ENCODE results near the gene FREM2. TPM values are rescaled to one million over a fixed set of nuclear protein-coding genes. Genes with fewer than 3 reads are reported as not detected.

The FREM2 gene
- total RNA-seq, 4 donors from 2014 or later = 10.8 to 18.0 (median 12.7) TPM

GRCh38 chr13:38755793-38756192 lies 68.9 kb downstream of the FREM2 start:
- 89 to 94% methylated on average over 2 of the region's 2 CpGs for WGBS, 2 donors
- TF ChIP-seq EP300 (IDR thresholded peaks at IDR 0.05) (no peak), POLR2A (IDR thresholded peaks at IDR 0.05) (no peak)
- TF ChIP-seq, protein P1, sequence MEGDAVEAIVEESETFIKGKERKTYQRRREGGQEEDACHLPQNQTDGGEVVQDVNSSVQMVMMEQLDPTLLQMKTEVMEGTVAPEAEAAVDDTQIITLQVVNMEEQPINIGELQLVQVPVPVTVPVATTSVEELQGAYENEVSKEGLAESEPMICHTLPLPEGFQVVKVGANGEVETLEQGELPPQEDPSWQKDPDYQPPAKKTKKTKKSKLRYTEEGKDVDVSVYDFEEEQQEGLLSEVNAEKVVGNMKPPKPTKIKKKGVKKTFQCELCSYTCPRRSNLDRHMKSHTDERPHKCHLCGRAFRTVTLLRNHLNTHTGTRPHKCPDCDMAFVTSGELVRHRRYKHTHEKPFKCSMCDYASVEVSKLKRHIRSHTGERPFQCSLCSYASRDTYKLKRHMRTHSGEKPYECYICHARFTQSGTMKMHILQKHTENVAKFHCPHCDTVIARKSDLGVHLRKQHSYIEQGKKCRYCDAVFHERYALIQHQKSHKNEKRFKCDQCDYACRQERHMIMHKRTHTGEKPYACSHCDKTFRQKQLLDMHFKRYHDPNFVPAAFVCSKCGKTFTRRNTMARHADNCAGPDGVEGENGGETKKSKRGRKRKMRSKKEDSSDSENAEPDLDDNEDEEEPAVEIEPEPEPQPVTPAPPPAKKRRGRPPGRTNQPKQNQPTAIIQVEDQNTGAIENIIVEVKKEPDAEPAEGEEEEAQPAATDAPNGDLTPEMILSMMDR (IDR thresholded peaks at IDR 0.05) = no peak
- no peaks in the 10 kb centered on the region for H3K27me3 ChIP-seq
- H3K4me3 ChIP-seq = no peak overlapping the region
- H3K36me3 ChIP-seq = no peaks in the 10 kb centered on the region
- no peak overlapping the region for H3K27ac ChIP-seq
- H3K9me3 ChIP-seq = no peaks in the 10 kb centered on the region
- DNase-seq (ENCODE audit: low spot score in 2 of 2) = no peak
- no peaks in the 10 kb centered on the region for H3K4me1 ChIP-seq

DNA sequence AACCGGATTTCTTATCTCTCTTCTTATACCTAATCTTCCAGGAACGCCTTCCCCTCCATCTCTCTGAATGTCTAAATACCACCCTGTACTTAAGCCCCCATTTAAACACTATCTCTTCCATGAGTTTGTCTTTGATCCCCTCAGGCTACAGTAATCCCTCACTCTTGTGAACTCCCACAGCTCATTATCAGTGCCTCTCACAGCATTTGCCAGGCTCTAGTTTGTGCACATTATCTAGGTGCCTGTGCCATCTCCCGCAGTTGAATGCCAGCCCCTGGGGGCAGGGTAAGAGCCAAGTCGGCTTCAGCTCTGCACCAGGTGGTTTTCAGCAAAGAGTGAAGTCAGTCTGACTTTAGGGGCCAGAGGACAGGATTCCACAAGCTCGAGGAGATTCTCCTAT lies 71.4 kb downstream of the FREM2 start:
- no peak for DNase-seq (ENCODE audit: low spot score in 2 of 2)
- no peak for TF ChIP-seq POLR2A (IDR thresholded peaks at IDR 0.05)
- TF ChIP-seq, protein P1 (IDR thresholded peaks at IDR 0.05) = no peak
- Histone ChIP-seq H3K4me1 (no peaks in the 10 kb centered on the region), H3K9me3 (no peaks in the 10 kb centered on the region), H3K27me3 (no peaks in the 10 kb centered on the region), H3K36me3 (no peaks in the 10 kb centered on the region), H3K4me3 (no peak overlapping the region), H3K27ac (no peak overlapping the region)
- whole genome bisulfite sequencing, 2 donors = 60 to 80% methylated on average over 4 to 5 of the region's 5 CpGs

DNA sequence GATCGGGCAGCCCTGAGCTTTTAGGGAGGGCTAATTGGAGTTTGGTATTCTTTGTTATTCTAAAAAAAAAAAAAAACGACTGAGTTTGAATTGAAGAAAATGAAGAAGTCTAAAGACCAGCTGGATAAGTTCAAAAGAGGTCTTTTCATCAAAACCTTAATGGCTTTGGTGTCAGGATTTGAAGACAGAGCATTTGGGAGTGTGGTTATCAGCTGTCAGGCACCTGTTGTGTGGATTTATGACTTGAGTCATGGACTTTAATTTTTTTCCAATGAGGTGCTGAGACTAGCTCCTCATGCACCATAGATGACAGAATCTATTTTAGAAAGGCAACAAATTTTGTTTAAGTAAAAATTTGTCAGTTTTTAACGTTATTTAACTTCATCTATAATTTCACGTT lies 72.5 kb downstream of the FREM2 start:
- H3K4me3 ChIP-seq = no peak overlapping the region
- H3K27me3 ChIP-seq = no peaks in the 10 kb centered on the region
- 69 to 71% methylated on average over 4 of the region's 4 CpGs for WGBS, 2 donors
- H3K4me1 ChIP-seq = peaks cover 0 to 5% (median 0%) of the 10 kb centered on the region in 4 donors
- no peak for DNase-seq (ENCODE audit: low spot score in 2 of 2)
- no peaks in the 10 kb centered on the region for H3K9me3 ChIP-seq
- TF ChIP-seq POLR2A (IDR thresholded peaks at IDR 0.05) (no peak), EP300 (IDR thresholded peaks at IDR 0.05) (no peak)
- TF ChIP-seq, protein P1 (IDR thresholded peaks at IDR 0.05) = no peak
- H3K36me3 ChIP-seq = no peaks in the 10 kb centered on the region
- H3K27ac ChIP-seq = no peak overlapping the region

- TF ChIP-seq, protein P1 (IDR thresholded peaks at IDR 0.05) = peak; percentile 21 to 56 (median 47)
- TF ChIP-seq POLR2A (IDR thresholded peaks at IDR 0.05) = no peak
- no peaks in the 10 kb centered on the region for H3K9me3 ChIP-seq
- H3K4me3 ChIP-seq = no peak overlapping the region
- H3K4me1 ChIP-seq = peaks cover 0 to 16% (median 0%) of the 10 kb centered on the region in 4 donors
- WGBS, 2 donors = 28 to 29% methylated on average over 7 of the region's 7 CpGs
- no peaks in the 10 kb centered on the region for H3K36me3 ChIP-seq
- no peaks in the 10 kb centered on the region for H3K27me3 ChIP-seq
- no peak for DNase-seq (ENCODE audit: low spot score in 2 of 2)
- no peak overlapping the region for H3K27ac ChIP-seq
Measured at GRCh38 chr13:38763446-38764381, 76.8 kb downstream of the FREM2 start.

GRCh38 chr13:38766799-38767198 lies 79.9 kb downstream of the FREM2 start:
- H3K9me3 ChIP-seq = no peaks in the 10 kb centered on the region
- TF ChIP-seq, protein P1 (IDR thresholded peaks at IDR 0.05) = no peak
- TF ChIP-seq POLR2A (IDR thresholded peaks at IDR 0.05) (no peak), EP300 (IDR thresholded peaks at IDR 0.05) (no peak)
- H3K36me3 ChIP-seq = no peaks in the 10 kb centered on the region
- H3K4me1 ChIP-seq = peaks cover 0 to 16% (median 0%) of the 10 kb centered on the region in 4 donors
- WGBS, 2 donors = 88 to 89% methylated on average over 2 of the region's 2 CpGs
- H3K4me3 ChIP-seq = no peak overlapping the region
- H3K27me3 ChIP-seq = no peaks in the 10 kb centered on the region
- no peak for DNase-seq (ENCODE audit: low spot score in 2 of 2)
- peak overlapping the region in 1 of 4 donors; percentile 11 for H3K27ac ChIP-seq
